Putamen (tissue), 1 donor: ENCODE measurements around the gene FXYD5.

Experiments
- DNase-seq: peaks from one replicate; pipeline ENCODE4 v3.0.0-alpha.2; 2016; ENCODE audit warnings: low spot score

The FXYD5 gene

DNA sequence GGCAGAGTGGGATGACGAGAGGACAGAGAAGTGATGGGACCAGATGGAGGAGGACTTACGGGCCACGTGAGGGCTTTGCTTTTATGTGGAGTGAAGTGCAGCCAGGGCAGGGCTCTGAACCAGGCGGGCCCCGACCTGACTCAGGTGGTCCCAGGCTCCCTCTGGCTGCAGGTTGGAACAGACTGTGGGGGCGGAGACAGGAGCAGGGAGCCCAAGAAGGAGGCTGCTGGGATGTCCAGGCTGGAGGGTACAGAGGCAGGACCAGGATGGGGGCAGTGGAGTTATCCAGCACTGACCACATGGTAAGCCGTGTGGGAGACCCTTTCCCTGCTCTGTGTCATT lies 2.1 kb downstream of the FXYD5 start:
- DNase-seq: no peak

DNA sequence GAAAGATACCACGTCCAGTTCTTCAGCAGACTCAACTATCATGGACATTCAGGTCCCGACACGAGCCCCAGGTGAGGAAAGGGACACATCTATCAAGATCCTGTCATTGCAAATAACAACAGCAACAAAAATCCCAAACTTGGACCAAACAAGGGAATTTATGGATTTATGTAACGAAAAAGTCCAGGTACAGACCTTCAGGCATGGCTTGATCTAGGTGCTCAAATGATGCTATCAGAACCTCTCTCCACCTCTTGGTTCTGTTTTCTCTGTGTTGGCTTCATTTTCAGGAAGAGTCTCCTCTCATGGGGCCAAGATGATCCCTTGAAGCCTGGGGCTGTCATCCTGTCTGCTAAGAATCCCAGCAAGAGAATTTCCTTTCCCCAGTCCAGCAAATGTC lies 2.9 kb downstream of the FXYD5 start:
- no peak for DNase-seq

DNA sequence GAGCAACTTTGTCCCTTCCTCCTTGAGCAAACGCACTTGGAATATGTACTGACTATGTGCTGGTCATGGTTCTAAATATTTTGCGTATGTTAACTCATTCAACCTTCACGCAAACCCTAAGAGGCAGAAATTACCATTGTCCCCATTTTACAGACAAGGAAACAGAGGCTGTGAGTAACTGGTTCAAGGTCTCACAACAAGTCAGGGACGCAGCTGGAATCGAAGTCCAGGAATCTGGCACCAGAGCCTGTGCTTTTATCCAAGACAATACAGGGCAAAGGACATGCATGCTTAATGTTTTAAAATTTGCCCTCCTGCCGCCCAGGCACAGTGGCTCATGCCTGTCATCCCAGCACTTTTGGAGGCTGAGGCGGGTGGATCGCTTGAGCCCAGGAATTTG lies 5.1 kb downstream of the FXYD5 start:
- DNase-seq: no peak

DNA sequence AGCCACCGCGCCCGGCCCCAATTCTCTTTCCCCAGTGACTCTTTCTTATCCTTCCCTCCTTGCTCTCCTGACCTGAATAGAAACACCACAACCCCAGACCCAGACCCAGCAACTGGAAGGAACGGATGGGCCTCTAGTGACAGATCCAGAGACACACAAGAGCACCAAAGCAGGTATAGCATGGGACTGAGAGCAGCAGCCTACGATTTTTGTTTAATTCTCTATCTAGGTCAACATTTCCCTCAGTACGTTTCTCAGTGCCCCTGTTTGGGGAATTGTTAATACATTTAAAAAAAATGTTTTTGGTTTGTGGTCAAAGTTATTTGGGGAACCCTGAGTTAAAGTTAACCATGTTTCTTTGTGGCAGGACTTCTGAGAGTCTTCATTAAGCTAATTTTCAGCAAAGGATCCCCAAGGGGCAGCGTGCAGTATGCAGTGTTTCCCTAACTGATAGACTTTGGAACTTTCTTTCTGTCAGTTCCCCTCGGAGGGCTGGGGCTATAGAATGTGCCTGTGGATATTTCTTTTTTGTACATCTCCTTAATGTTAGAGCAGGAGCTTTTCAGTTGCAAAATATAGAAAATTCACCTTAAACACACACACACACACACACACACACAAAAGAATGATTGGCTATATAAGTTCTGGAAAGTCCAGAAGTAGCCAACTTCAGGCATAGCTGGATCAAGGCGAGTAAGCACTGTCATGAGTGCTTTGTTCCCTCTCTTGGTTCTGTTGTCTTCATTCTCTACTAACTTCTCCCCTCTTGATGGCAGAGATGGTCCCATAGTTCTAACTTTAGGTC lies 6.3 kb downstream of the FXYD5 start:
- DNase-seq: no peak

DNA sequence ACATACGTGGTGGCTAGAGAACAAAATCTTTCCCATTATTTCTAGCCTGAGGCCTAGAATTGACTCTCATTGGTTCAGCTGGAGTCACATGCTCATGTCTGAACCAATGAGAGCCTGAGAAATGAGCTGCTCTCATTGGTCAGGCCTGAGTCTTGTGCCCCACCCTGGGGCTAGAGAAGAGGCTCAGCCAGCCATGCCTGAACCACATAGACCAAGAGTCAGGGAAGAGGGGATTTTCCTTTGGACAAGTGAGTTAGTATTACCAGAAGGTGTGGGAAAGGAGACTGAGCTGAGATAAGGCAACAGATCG lies 6.9 kb downstream of the FXYD5 start:
- DNase-seq: no peak

DNA sequence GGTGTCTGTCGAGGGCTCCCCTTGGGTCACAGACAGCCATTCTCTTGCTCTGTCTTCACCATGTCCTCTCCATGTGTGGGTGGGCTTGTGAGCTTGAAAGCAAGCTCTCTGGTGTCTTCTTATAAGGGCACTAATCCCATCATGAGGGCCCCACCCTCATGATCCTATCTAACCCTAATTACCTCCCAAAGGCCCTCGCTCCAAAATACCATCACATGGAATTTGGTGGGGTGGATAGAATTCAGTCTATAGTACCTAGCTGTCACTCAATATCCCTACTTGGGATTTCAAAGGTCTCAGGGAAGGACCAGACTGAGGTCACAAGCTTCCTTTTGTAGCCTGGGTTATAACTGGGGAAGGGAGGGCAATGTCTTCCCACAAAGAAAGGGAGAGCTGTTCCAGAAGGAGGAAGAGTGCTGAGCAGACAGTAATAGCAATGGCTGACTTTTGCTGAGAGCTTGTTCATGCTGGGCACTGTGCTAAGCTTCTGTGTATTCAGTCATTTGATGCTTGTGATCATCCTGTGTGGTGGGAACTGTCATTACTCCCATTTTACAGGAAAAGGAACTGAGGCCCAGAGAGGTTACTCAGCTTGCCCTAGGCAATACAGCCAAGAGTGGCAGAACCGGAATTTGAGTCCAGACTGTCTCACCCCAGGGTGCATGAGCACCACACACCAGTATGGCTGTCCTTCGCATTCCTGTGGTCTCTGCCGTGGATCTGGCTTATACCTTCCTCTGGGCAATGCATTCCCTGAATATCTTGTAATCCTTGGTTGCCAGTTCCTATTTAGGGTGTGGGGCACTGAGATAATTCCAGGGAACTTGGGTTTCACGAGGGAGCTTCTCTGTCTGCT lies 8.2 kb downstream of the FXYD5 start:
- no peak for DNase-seq

DNA sequence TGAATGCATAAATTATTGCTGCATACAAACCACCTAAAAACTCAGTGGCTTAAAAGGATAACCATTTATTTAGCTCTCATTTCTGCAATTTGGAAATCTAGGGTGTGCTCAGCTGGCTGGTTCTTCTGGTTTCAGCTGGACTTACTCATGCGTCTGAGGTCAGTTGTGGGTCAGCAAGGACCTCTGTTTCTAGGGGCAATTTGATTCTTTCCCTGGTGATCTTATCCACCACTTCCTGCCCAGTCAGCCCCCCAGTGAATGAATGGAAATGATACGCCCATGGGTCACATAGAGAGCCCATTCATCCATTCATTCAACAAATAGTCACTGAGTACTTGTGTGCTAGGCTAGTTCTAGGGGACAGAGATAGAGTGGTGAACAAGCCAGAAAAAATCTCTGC lies 9.9 kb downstream of the FXYD5 start:
- DNase-seq: no peak

DNA sequence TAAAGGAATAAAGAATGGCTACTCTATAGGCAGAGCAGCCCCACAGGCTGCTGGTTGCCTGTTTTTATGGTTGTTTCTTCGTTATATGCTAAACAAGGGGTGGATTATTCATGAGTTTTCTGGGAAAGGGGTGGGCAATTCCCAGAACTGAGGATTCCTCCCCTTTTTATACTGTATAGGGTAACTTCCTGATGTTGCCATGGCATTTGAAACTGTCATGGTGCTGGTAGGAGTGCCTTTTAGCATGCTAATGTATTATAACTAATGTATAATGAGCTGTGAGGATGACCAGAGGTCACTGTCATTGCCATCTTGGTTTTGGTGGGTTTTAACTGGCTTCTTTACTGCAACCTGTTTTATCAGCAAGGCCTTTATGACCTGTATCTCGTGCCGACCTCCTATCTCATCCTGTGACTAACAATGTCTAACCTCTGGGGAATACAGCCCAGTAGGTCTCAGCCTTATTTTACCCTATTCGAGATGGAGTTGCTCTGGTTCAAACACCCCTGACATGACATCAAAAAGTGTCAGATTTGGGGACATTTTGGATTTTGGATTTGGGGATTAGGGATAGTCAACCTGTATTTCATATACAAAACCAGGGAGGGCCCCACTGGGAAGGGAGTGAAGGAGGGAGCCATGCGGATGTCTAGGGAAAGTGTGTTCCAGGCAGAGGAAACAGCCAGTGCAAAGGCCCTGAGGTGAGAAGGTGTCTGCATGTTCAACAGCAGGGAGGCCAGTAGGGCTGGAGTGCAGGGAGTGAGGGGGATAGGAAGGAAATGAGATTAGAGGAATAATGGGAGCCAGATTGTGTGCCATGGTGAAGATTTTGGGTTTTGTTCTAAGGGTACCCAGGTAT lies 10.9 kb downstream of the FXYD5 start:
- no peak for DNase-seq

DNA sequence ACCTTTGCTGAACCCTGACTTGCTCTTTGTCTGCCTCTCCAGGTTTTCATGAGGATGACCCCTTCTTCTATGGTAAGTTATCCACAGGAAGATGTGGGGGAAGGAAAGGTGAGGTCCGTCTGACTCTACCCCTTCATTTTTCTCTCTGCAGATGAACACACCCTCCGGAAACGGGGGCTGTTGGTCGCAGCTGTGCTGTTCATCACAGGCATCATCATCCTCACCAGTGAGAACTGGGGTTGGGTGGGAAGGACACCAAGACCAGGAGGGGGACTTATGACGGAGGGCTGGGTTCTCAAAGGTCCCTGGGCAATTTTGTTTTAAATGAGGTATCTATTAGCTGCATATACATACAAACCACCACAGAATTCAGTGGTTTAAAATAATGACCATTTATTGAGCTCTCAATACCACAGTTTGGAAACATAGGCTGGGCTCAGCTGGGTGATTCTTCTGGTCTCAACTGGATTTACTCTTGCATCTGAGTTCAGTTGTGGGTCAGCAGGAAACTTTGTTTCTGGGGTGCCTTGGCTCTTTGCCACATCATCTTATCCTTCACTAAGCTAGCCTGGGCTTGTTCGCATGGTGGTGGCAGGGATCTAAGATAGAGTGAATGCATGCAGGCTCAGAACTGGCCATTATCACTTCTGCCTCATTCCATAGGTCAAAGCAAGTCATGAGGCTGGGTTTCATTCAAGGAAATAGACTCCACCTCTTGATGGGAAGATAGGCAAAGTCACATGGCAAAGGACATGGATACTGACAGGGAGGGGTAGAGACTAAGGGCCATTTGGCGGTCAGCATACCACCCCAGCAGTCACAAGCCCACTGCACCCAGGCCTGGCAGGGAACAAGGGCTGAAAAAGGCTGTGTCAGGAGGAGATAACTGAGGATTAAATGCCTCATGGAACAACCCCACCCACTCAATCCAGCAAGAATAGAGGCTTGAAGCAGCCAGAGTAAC lies 11.8 kb downstream of the FXYD5 start:
- no peak for DNase-seq

DNA sequence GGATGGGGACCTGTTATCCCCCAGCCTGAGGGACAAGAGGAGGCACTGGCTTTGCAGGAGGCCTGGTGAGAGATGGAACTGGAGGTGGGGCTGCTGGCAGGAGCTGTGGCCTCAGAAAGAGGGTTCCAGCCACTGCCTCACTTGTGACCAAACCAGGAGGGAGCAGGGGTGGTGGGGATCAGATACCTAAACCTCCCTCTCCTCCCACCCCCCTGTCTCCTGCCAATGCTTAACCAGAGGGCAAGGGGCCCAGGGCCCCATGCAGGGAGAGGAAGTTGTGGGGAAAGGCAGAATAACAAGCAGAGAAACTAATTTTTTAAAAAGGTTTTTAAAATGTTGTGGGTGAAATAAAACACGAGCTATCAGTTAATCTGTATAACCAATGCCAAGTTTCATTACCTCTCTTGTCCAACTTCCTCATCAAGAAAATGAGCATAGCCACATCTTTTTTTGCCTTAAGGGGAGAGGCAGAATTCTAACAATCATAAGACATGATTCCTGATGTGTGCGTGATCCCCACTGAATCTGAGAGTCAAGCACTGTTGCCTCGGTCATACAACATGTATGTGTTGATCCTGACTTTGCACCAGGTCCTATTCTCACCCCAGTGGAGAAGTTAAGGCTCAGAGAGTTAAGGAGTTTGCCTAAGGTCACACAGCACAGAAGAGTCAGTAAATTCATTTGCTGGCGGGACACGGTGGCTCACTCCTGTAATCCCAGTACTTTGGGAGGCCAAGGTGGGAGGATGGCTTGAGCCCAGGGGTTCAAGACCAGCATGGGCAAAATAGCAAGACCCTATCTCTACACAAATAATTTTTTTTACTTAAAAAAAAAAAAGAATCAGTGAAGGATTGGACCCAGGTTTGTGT lies 12.9 kb downstream of the FXYD5 start:
- DNase-seq: no peak

DNA sequence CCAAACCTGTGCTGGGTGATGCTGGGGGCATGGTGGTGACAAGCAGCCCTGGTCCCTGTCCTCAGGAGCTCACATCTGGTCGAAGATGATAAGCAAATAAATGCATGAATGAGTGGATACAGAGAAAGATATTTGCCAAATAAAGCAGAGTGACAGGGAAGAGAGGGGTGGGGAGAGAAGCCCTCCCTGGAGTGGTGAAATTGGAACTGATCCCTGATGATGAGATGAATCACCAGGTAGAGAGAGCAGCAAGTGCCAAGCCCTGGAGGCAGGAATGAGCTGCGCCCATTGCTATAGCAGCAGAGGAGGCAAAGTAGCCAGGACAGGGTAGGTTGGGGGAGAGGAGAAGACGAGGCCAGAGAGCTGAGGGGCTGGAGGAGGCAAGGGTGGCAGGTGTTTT lies 13.7 kb downstream of the FXYD5 start:
- DNase-seq: no peak

DNA sequence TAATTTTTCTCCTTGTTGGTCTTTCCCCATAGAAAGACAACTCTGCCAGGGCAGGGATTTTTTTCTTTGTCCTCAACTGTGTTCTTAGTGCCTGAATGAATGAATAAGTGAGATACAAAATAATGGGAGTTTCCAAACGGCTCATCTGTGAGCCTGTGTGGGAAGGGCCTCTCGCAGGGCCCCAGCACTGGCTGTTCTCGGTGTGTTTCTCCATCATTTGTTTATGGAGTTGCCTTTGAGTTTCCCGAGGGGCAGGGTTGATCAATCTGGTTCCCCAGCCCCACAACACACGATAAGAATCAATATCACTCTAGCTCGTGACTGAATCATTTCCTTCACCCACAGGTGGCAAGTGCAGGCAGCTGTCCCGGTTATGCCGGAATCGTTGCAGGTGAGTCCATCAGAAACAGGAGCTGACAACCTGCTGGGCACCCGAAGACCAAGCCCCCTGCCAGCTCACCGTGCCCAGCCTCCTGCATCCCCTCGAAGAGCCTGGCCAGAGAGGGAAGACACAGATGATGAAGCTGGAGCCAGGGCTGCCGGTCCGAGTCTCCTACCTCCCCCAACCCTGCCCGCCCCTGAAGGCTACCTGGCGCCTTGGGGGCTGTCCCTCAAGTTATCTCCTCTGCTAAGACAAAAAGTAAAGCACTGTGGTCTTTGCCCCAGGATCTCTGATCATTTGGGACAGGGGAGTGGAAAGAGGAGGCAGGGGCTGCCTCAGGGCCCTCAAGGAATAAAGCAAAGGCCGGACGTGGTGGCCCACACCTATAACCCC lies 14.9 kb downstream of the FXYD5 start:
- no peak for DNase-seq

DNA sequence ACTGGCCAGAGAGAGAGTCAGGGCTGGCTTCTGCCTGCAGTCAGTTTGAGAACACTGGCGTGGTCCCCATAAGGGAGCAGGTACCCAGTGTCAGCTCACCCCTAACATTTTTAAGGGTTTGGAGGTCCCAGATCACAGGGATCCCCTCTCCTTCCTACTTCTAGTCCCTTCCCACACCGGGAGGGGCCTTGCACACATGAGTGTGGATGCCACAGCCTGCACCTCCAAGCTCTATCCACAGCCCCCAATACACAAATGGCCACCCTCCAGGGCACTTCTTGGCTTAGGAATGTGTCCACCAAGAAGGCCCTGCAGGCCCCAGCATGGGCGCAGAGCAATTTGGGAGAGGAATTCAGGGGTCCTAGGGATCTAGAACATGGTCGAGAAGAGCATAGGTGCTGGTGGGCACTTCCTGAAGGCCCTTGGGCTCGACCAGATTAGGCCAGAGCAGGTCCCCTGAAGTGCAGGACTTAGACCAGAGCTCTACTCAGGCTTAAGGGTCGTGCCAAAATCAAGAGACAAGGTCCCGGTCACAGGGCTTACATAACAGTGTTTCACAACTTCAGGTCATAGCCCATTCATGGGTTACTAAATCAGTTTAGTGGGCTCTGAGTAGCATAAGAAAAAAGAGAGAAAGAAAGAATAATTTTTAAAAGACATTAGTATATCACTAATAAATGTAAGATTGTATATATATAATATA lies 16.0 kb downstream of the FXYD5 start:
- no peak for DNase-seq

DNA sequence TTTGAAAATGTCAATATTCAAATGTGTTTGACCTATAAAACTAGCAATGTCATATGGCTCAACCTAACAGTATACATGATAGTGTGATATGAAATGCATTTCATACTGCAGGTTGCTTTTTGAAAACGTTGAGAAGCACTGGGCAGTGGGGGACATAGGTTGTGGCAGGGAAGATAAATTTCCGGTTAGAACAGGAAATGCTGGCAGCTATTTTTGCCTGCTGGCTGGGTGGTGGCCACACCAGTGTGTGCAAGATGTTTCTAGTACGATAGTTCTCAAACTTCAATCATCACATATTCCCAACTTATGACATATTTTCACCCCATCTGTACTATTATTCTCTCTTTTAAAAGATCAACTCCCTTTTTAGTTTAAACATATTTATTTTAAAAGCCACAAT lies 17.2 kb downstream of the FXYD5 start:
- DNase-seq: no peak

DNA sequence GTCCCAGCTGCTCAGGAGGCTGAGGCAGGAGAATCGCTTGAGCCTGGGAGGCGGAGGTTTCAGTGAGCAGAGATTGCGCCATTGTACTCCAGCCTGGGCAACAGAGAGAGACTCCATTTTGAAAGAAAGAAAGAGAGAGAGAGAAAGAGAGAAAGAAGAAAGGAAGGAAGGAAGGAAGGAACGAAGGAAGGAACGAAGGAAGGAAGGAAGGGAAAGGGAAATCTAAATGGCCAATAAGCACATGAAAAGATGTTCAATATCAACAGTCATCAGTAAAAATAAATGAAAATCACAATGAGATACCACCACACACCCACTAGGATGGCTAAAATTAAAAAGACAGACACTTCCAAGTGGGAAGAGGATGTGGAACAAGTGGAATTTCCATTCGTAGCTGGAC lies 19.7 kb downstream of the FXYD5 start:
- no peak for DNase-seq

DNA sequence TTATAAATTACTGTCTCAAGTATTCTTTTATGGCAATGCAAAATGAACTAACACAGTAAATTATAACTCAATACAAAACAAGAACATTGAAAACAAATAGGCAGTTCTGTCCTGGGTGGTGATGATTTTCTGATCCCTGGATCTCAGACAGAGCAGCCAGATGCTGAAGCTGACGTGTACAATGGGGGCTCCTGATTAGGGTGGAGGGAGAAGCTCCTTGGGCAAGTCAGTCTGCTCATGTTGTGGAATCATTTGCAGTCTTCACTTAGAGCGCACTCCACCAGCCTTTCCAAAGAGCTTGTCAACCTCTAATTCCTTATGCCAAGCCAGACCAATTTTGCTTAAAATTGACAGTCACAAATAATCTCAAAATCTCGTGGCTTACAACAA lies 21.6 kb downstream of the FXYD5 start:
- DNase-seq: no peak

DNA sequence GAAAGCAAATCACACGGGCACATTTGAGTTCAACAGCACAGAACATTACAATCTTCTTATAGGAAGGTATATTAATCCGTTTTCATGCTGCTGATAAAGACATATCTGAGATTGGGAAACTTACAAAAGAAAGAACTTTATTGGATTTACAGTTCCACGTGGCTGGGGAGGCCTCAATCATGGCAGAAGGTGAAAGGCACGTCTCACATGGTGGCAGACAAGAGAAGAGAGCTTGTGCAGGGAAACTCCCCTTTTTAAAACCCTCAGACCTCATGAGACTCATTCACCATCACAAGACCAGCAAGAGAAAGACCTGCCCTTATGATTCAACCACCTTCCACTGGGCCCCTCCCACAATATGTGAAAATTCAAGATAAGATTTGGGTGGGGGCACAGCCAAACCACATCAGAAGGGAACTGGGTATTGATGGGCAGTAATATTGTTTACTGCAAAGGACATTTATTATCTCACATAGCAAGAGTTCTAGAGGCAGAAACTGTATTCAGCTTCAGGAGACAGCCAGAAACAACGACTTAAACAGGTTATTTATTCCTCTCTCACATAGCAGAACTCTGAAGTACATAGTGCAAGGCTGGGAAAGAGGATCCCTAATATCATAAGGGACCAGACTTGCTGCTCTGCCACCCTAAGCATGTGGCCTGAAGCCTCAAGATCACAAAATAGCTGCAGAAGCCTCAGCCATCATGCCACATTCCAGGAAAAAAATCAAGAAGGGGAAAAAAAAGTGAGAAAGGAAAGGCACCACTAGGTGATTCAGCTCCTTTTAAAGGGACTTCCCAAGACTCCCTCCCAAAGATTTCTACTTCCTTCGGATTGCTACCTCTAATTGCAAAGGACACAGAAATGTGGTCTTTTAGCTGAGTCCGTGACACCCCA lies 23.1 kb downstream of the FXYD5 start:
- no peak for DNase-seq

DNA sequence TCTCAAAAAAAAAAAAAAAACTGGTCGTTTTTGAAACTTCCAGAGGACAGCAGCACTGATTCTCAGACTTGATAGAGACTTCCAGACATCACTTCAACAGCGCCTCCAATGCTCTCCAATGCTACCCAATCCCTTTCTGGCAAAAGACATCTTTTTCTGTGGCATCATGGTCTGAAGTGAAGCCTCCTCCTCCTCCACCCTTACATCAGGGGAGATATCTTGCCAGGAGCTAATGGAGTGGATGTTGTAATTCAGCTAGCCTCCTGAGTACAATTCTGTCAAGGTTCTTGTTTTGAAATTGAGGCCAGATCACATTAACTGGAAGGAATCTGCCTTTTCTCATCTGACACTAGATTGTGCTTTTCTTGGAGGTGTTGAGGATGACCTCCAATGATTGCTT lies 24.2 kb downstream of the FXYD5 start:
- DNase-seq: no peak
